Measurements from ENCODE around the gene DDX5. TPM values are rescaled to one million over a fixed set of nuclear protein-coding genes. Genes with fewer than 3 reads are reported as not detected.

Gene DDX5
- total and polyA plus RNA-seq, 2 of the 13 experiments (the other 11 are each of a cell fraction or from before 2014, with no cell fraction given) = 503 to 684 TPM

DNA sequence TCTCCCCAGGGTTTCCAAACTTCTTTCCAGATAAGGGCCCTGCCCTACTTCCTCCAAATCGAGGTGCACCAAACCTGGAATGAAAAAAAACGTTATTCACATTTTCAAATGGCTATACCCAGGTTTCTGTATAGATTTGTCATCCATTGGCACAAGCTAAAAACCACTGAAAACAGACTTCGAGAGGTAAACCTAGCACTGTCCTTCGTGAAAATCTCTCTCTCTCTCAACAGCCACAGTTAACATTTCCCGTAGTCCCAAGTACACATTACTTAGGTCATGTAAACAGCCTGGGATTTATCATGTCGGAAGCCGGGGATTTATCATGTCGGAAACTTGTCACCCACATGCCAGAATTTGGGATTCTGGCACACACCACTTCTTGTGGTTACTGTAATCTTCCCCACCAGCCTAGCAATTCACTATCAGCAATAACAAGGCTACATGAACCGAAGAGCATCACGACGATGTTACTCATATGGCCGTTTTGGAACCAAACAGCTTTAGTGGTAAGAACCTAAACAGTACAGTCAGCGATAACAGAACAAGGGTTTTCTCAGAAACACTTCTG is 1.2 kb downstream of the DDX5 start (continued):
- TF ChIP-seq, protein P1, sequence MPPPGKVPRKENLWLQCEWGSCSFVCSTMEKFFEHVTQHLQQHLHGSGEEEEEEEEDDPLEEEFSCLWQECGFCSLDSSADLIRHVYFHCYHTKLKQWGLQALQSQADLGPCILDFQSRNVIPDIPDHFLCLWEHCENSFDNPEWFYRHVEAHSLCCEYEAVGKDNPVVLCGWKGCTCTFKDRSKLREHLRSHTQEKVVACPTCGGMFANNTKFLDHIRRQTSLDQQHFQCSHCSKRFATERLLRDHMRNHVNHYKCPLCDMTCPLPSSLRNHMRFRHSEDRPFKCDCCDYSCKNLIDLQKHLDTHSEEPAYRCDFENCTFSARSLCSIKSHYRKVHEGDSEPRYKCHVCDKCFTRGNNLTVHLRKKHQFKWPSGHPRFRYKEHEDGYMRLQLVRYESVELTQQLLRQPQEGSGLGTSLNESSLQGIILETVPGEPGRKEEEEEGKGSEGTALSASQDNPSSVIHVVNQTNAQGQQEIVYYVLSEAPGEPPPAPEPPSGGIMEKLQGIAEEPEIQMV (CRISPR knock-in tag; IDR thresholded peaks at IDR 0.05; ENCODE audit: low read depth) = no peak
- TF ChIP-seq BCLAF1 (IDR thresholded peaks at IDR 0.05) = no peak
- TF ChIP-seq, protein P2, sequence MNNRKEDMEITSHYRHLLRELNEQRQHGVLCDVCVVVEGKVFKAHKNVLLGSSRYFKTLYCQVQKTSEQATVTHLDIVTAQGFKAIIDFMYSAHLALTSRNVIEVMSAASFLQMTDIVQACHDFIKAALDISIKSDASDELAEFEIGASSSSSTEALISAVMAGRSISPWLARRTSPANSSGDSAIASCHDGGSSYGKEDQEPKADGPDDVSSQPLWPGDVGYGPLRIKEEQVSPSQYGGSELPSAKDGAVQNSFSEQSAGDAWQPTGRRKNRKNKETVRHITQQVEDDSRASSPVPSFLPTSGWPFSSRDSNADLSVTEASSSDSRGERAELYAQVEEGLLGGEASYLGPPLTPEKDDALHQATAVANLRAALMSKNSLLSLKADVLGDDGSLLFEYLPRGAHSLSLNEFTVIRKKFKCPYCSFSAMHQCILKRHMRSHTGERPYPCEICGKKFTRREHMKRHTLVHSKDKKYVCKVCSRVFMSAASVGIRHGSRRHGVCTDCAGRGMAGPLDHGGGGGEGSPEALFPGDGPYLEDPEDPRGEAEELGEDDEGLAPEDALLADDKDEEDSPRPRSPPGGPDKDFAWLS (CRISPR knock-in tag; IDR thresholded peaks at IDR 0.05; ENCODE audit: borderline replicate concordance) = no peak
- no peak for TF ChIP-seq SMARCE1 (IDR thresholded peaks at IDR 0.05; ENCODE audit: borderline replicate concordance)
- no peak for TF ChIP-seq ZNF333 (CRISPR knock-in tag; IDR thresholded peaks at IDR 0.05; ENCODE audit: borderline replicate concordance)
- no peak for TF ChIP-seq ZNF296 (CRISPR knock-in tag; conservative IDR thresholded peaks at IDR 0.05)
- TF ChIP-seq ZEB1 (IDR thresholded peaks at IDR 0.05; ENCODE audit: insufficient replicate concordance, low read depth) = no peak
- no peak for TF ChIP-seq ZBTB7B (CRISPR knock-in tag; IDR thresholded peaks at IDR 0.05)
- TF ChIP-seq FOXA1 (IDR thresholded peaks at IDR 0.05) = no peak
- TF ChIP-seq FOXA1 (CRISPR knock-in tag; IDR thresholded peaks at IDR 0.05) = peak; percentile 56; the same call in 1 of the 2 replicates
- TF ChIP-seq, protein P3, sequence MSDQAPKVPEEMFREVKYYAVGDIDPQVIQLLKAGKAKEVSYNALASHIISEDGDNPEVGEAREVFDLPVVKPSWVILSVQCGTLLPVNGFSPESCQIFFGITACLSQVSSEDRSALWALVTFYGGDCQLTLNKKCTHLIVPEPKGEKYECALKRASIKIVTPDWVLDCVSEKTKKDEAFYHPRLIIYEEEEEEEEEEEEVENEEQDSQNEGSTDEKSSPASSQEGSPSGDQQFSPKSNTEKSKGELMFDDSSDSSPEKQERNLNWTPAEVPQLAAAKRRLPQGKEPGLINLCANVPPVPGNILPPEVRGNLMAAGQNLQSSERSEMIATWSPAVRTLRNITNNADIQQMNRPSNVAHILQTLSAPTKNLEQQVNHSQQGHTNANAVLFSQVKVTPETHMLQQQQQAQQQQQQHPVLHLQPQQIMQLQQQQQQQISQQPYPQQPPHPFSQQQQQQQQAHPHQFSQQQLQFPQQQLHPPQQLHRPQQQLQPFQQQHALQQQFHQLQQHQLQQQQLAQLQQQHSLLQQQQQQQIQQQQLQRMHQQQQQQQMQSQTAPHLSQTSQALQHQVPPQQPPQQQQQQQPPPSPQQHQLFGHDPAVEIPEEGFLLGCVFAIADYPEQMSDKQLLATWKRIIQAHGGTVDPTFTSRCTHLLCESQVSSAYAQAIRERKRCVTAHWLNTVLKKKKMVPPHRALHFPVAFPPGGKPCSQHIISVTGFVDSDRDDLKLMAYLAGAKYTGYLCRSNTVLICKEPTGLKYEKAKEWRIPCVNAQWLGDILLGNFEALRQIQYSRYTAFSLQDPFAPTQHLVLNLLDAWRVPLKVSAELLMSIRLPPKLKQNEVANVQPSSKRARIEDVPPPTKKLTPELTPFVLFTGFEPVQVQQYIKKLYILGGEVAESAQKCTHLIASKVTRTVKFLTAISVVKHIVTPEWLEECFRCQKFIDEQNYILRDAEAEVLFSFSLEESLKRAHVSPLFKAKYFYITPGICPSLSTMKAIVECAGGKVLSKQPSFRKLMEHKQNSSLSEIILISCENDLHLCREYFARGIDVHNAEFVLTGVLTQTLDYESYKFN (CRISPR knock-in tag; conservative IDR thresholded peaks at IDR 0.05) = 0 out of 2 replicates have a peak, but pooled peaks have one; percentile 23
- TF ChIP-seq ZNF879 (CRISPR knock-in tag; IDR thresholded peaks at IDR 0.05) = no peak
- TF ChIP-seq, protein P4, sequence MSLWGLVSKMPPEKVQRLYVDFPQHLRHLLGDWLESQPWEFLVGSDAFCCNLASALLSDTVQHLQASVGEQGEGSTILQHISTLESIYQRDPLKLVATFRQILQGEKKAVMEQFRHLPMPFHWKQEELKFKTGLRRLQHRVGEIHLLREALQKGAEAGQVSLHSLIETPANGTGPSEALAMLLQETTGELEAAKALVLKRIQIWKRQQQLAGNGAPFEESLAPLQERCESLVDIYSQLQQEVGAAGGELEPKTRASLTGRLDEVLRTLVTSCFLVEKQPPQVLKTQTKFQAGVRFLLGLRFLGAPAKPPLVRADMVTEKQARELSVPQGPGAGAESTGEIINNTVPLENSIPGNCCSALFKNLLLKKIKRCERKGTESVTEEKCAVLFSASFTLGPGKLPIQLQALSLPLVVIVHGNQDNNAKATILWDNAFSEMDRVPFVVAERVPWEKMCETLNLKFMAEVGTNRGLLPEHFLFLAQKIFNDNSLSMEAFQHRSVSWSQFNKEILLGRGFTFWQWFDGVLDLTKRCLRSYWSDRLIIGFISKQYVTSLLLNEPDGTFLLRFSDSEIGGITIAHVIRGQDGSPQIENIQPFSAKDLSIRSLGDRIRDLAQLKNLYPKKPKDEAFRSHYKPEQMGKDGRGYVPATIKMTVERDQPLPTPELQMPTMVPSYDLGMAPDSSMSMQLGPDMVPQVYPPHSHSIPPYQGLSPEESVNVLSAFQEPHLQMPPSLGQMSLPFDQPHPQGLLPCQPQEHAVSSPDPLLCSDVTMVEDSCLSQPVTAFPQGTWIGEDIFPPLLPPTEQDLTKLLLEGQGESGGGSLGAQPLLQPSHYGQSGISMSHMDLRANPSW (CRISPR knock-in tag; IDR thresholded peaks at IDR 0.05; ENCODE audit: borderline replicate concordance) = peak; percentile 17; the same call in 1 of the 2 replicates
- TF ChIP-seq, protein P5, sequence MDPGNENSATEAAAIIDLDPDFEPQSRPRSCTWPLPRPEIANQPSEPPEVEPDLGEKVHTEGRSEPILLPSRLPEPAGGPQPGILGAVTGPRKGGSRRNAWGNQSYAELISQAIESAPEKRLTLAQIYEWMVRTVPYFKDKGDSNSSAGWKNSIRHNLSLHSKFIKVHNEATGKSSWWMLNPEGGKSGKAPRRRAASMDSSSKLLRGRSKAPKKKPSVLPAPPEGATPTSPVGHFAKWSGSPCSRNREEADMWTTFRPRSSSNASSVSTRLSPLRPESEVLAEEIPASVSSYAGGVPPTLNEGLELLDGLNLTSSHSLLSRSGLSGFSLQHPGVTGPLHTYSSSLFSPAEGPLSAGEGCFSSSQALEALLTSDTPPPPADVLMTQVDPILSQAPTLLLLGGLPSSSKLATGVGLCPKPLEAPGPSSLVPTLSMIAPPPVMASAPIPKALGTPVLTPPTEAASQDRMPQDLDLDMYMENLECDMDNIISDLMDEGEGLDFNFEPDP (CRISPR knock-in tag; conservative IDR thresholded peaks at IDR 0.05) = no peak

All from HepG2 (cell line).